ENCODE results near the gene SENP1.

SENP1 gene

DNA sequence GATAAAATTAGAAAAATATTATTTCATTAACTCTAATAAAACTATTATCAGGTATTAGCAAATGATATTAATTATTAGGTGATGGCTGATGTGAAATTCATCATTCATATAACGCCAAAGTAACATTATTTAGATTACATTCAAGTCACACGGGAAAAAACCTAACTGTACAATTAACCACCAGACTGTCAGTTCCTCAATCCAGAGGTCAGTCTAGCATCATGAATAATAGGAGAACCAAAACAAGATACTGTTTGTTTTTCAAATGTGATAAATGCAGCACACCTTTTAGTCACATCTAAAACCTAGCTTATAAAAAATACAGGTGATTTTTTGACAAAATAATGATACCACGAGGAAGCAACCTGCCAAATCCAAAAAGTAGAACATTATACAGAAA lies 19.6 kb downstream of the SENP1 start:
- H3K4me1 ChIP-seq (ENCODE audit: control insufficient read depth in 5 of 5, insufficient read depth in 5 of 5, low read length in 5 of 5): no peaks in the 10 kb centered on the region
- no peaks in the 10 kb centered on the region for H3K27me3 ChIP-seq (ENCODE audit: control insufficient read depth in 5 of 5, insufficient read depth in 4 of 5, low read length in 5 of 5)
- no peak overlapping the region for H3K27ac ChIP-seq (ENCODE audit: low read depth, low read length)
- no peak overlapping the region for H3K4me3 ChIP-seq (ENCODE audit: low read depth in 1 of 5, low read length in 5 of 5)
- peaks cover 23 to 67% (median 47%) of the 10 kb centered on the region in 5 donors for H3K36me3 ChIP-seq (ENCODE audit: control insufficient read depth in 5 of 5, insufficient read depth in 5 of 5, low read length in 5 of 5)
- H3K9ac ChIP-seq (ENCODE audit: low read length in 5 of 5): no peak overlapping the region
- H3K9me3 ChIP-seq (ENCODE audit: control insufficient read depth in 5 of 5, low read length in 5 of 5): no peaks in the 10 kb centered on the region

DNA sequence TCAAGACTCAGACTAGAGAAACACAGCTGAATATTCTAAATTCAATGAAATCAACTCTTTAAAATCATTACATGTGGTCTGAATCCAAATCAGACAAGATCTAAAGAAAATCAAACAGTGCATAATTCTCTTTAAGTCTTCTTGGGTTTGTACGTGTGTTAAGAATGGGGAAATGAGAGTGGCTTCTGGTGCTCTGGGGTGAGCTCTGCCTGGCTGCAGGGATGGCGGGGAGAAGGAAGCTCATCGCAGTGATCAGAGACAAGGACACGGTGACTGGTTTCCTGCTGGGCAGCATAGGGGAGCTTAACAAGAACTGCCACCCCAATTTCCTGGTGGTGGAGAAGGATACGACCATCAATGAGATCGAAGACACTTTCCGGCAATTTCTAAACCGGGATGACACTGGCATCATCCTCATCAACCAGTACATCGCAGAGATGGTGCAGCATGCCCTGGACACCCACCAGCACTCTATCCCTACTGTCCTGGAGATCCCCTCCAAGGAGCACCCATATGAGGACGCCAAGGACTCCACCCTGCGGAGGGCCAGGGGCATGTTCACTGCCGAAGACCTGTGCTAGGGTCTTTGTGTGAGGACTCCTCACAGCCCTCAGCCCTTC lies 20.9 kb downstream of the SENP1 start:
- Histone ChIP-seq H3K36me3 (ENCODE audit: control insufficient read depth in 5 of 5, insufficient read depth in 5 of 5, low read length in 5 of 5) (peaks cover 29 to 65% (median 41%) of the 10 kb centered on the region in 5 donors), H3K27ac (ENCODE audit: low read depth, low read length) (no peak overlapping the region), H3K9me3 (ENCODE audit: control insufficient read depth in 5 of 5, low read length in 5 of 5) (no peaks in the 10 kb centered on the region)

DNA sequence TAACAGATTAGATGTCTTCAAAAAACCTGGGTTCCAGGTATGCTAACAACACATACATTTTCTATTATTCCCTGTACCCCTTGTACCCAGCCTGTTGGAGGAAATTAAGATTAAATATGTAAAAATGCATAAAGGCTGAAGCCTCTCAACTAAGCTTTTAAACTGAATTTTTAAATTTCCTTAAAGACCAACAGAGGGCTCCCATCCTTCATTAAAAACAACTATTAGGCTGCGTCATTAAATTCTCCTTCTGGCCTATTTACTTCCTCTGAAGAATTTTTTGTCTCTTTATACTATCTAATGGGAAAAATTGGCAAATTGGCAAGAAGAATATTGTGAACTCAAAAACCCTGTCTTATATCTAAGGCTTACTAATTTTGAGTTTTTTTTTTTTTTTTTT lies 21.8 kb downstream of the SENP1 start:
- no peak overlapping the region for H3K4me3 ChIP-seq (ENCODE audit: low read depth in 1 of 5, low read length in 5 of 5)
- no peak overlapping the region for H3K27ac ChIP-seq (ENCODE audit: low read depth, low read length)
- H3K9ac ChIP-seq (ENCODE audit: low read length in 5 of 5): no peak overlapping the region
- H3K4me1 ChIP-seq (ENCODE audit: control insufficient read depth in 5 of 5, insufficient read depth in 5 of 5, low read length in 5 of 5): no peaks in the 10 kb centered on the region
- H3K36me3 ChIP-seq (ENCODE audit: control insufficient read depth in 5 of 5, insufficient read depth in 5 of 5, low read length in 5 of 5): peaks cover 32 to 62% (median 39%) of the 10 kb centered on the region in 5 donors
- no peaks in the 10 kb centered on the region for H3K9me3 ChIP-seq (ENCODE audit: control insufficient read depth in 5 of 5, low read length in 5 of 5)
- no peaks in the 10 kb centered on the region for H3K27me3 ChIP-seq (ENCODE audit: control insufficient read depth in 5 of 5, insufficient read depth in 4 of 5, low read length in 5 of 5)

More for the DNA sequence above, 20.9 kb downstream of the SENP1 start:
- Histone ChIP-seq H3K9ac (ENCODE audit: low read length in 5 of 5) (no peak overlapping the region), H3K4me1 (ENCODE audit: control insufficient read depth in 5 of 5, insufficient read depth in 5 of 5, low read length in 5 of 5) (no peaks in the 10 kb centered on the region), H3K27me3 (ENCODE audit: control insufficient read depth in 5 of 5, insufficient read depth in 4 of 5, low read length in 5 of 5) (no peaks in the 10 kb centered on the region), H3K4me3 (ENCODE audit: low read depth in 1 of 5, low read length in 5 of 5) (no peak overlapping the region)

DNA sequence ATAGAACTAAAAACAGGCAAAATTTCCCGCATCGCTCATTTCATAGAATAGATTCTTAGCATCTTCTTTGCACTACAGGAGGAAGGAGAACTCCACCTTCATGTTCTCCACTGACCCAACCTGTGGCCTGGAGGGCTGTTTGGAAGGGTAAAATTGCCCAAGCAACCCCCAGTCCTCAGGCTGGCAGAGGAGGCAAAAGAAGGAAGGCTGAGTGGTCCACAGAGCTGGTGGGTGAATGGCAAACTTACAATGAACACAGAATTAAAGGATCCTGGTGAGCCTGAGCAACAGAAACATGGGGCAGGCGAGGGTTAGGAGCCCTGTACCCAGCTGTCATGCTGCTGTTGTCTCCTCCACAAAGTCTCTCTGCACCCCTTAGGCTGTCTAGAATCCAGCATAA lies 25.1 kb downstream of the SENP1 start:
- Histone ChIP-seq H3K27me3 (ENCODE audit: control insufficient read depth in 5 of 5, insufficient read depth in 4 of 5, low read length in 5 of 5) (no peaks in the 10 kb centered on the region), H3K9me3 (ENCODE audit: control insufficient read depth in 5 of 5, low read length in 5 of 5) (no peaks in the 10 kb centered on the region), H3K27ac (ENCODE audit: low read depth, low read length) (no peak overlapping the region), H3K4me3 (ENCODE audit: low read depth in 1 of 5, low read length in 5 of 5) (no peak overlapping the region), H3K9ac (ENCODE audit: low read length in 5 of 5) (no peak overlapping the region), H3K4me1 (ENCODE audit: control insufficient read depth in 5 of 5, insufficient read depth in 5 of 5, low read length in 5 of 5) (peaks cover 0 to 3% (median 0%) of the 10 kb centered on the region in 5 donors), H3K36me3 (ENCODE audit: control insufficient read depth in 5 of 5, insufficient read depth in 5 of 5, low read length in 5 of 5) (peaks cover 17 to 35% (median 23%) of the 10 kb centered on the region in 5 donors)

DNA sequence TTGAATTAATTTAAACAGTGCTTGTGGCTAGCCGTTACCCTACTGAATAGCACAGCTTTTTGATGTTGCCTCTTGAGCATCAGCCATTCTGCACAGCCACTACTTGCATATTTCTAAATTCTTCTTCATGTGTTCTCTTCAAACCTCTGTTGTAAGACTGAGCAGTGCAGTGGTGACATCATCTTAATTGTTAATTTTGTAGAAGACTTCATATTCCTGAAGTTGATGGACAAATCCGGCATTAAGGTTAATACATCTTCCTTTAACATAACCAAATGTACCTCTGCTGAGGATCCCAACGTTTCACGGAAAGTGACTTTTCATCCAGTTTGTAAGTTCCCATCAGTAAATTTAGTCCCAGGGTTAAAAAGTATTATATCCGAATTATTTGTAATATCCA lies 25.6 kb downstream of the SENP1 start:
- Histone ChIP-seq H3K27me3 (ENCODE audit: control insufficient read depth in 5 of 5, insufficient read depth in 4 of 5, low read length in 5 of 5) (no peaks in the 10 kb centered on the region), H3K9me3 (ENCODE audit: control insufficient read depth in 5 of 5, low read length in 5 of 5) (no peaks in the 10 kb centered on the region), H3K36me3 (ENCODE audit: control insufficient read depth in 5 of 5, insufficient read depth in 5 of 5, low read length in 5 of 5) (peaks cover 12 to 29% (median 21%) of the 10 kb centered on the region in 5 donors), H3K9ac (ENCODE audit: low read length in 5 of 5) (no peak overlapping the region), H3K4me3 (ENCODE audit: low read depth in 1 of 5, low read length in 5 of 5) (no peak overlapping the region), H3K4me1 (ENCODE audit: control insufficient read depth in 5 of 5, insufficient read depth in 5 of 5, low read length in 5 of 5) (peaks cover 0 to 3% (median 0%) of the 10 kb centered on the region in 5 donors), H3K27ac (ENCODE audit: low read depth, low read length) (no peak overlapping the region)

DNA sequence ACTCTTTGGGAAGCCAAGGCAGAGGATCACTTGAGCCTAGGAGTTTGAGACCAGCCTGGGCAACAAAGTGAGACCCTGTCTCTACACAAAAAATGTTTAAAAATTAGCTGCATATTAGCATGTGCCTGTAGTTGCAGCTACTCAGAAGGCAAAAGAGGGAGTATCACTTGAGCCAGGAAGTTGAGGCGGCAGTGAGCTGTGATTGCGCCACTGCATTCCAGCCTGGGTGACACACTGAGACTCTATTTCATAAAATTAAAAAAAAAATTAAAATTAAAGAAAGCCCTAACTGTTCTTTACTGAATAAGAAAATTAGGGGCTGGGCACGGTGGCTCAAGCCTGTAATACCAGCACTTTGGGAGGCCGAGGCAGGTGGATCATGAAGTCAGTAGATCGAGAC lies 27.0 kb downstream of the SENP1 start:
- Histone ChIP-seq H3K4me3 (ENCODE audit: low read depth in 1 of 5, low read length in 5 of 5) (no peak overlapping the region), H3K27me3 (ENCODE audit: control insufficient read depth in 5 of 5, insufficient read depth in 4 of 5, low read length in 5 of 5) (no peaks in the 10 kb centered on the region), H3K4me1 (ENCODE audit: control insufficient read depth in 5 of 5, insufficient read depth in 5 of 5, low read length in 5 of 5) (peaks cover 0 to 3% (median 0%) of the 10 kb centered on the region in 5 donors), H3K9ac (ENCODE audit: low read length in 5 of 5) (no peak overlapping the region), H3K9me3 (ENCODE audit: control insufficient read depth in 5 of 5, low read length in 5 of 5) (no peaks in the 10 kb centered on the region), H3K27ac (ENCODE audit: low read depth, low read length) (no peak overlapping the region), H3K36me3 (ENCODE audit: control insufficient read depth in 5 of 5, insufficient read depth in 5 of 5, low read length in 5 of 5) (peaks cover 14 to 32% (median 26%) of the 10 kb centered on the region in 5 donors)

DNA sequence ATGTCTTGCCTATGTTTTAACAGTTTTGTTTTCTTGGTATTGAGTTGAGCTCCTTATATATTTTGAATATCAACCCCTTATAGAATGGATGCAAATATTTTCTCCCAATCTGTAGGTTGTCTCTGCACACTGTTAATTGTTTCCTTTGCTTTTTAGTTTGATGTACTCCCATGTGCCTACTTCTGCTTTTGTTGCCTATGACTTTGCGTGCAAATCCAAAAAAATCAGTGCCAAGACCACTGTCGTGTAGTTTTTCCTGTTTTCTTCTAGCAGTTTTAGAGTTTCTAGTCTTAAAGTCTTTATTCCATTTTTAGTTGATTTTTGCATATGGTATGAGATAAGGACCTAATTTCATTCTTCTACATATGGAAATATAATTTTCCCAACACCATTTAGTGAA lies 28.8 kb downstream of the SENP1 start:
- Histone ChIP-seq H3K36me3 (ENCODE audit: control insufficient read depth in 5 of 5, insufficient read depth in 5 of 5, low read length in 5 of 5) (peaks cover 26 to 35% (median 30%) of the 10 kb centered on the region in 5 donors), H3K27me3 (ENCODE audit: control insufficient read depth in 5 of 5, insufficient read depth in 4 of 5, low read length in 5 of 5) (no peaks in the 10 kb centered on the region), H3K9ac (ENCODE audit: low read length in 5 of 5) (no peak overlapping the region), H3K4me1 (ENCODE audit: control insufficient read depth in 5 of 5, insufficient read depth in 5 of 5, low read length in 5 of 5) (peaks cover 0 to 3% (median 0%) of the 10 kb centered on the region in 5 donors), H3K27ac (ENCODE audit: low read depth, low read length) (no peak overlapping the region), H3K4me3 (ENCODE audit: low read depth in 1 of 5, low read length in 5 of 5) (no peak overlapping the region), H3K9me3 (ENCODE audit: control insufficient read depth in 5 of 5, low read length in 5 of 5) (no peaks in the 10 kb centered on the region)

DNA sequence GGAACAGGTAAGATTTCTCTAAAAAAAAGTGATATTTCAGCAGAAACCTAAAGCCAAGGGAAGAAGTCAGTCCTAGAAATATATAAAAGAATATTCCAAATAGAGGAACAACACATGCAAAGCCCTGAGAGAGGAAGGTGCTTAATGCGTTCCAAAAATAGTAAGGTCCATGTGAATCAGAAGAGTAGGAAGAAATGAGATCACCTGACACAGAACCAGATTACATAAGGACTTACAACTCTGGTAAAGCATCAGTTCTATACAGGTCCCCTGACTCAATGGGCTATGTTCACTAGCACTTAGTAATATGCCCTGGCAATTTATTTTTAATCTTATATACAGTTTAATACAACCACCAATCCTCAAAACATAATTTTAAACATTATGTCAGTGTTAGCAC lies 30.0 kb downstream of the SENP1 start:
- Histone ChIP-seq H3K27ac (ENCODE audit: low read depth, low read length) (no peak overlapping the region), H3K27me3 (ENCODE audit: control insufficient read depth in 5 of 5, insufficient read depth in 4 of 5, low read length in 5 of 5) (no peaks in the 10 kb centered on the region), H3K4me3 (ENCODE audit: low read depth in 1 of 5, low read length in 5 of 5) (no peak overlapping the region), H3K9ac (ENCODE audit: low read length in 5 of 5) (no peak overlapping the region), H3K36me3 (ENCODE audit: control insufficient read depth in 5 of 5, insufficient read depth in 5 of 5, low read length in 5 of 5) (peaks cover 31 to 43% (median 34%) of the 10 kb centered on the region in 5 donors), H3K4me1 (ENCODE audit: control insufficient read depth in 5 of 5, insufficient read depth in 5 of 5, low read length in 5 of 5) (peaks cover 0 to 3% (median 0%) of the 10 kb centered on the region in 5 donors), H3K9me3 (ENCODE audit: control insufficient read depth in 5 of 5, low read length in 5 of 5) (no peaks in the 10 kb centered on the region)

DNA sequence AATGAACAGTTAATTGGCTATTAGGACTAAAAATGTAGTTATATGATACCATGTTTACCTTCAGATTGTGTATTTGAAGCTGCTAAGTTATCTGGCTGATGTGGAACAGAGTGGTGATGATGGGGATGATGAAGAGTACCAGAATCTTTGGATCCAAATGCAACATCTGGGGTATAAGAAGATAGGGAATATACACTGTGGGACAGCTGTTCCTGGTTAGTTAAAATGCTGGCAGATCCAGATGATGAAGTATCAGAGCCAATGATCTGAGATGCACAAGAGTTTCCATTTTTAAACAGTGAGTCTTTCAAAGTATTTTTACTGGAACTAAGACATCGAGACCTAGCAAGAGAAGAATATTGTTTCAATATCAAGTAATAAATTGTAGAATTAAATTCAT lies 31.6 kb downstream of the SENP1 start:
- no peak overlapping the region for H3K4me3 ChIP-seq (ENCODE audit: low read depth in 1 of 5, low read length in 5 of 5)
- peaks cover 0 to 3% (median 0%) of the 10 kb centered on the region in 5 donors for H3K4me1 ChIP-seq (ENCODE audit: control insufficient read depth in 5 of 5, insufficient read depth in 5 of 5, low read length in 5 of 5)
- no peaks in the 10 kb centered on the region for H3K27me3 ChIP-seq (ENCODE audit: control insufficient read depth in 5 of 5, insufficient read depth in 4 of 5, low read length in 5 of 5)
- no peak overlapping the region for H3K9ac ChIP-seq (ENCODE audit: low read length in 5 of 5)
- no peak overlapping the region for H3K27ac ChIP-seq (ENCODE audit: low read depth, low read length)
- peaks cover 36 to 51% (median 42%) of the 10 kb centered on the region in 5 donors for H3K36me3 ChIP-seq (ENCODE audit: control insufficient read depth in 5 of 5, insufficient read depth in 5 of 5, low read length in 5 of 5)
- no peaks in the 10 kb centered on the region for H3K9me3 ChIP-seq (ENCODE audit: control insufficient read depth in 5 of 5, low read length in 5 of 5)

DNA sequence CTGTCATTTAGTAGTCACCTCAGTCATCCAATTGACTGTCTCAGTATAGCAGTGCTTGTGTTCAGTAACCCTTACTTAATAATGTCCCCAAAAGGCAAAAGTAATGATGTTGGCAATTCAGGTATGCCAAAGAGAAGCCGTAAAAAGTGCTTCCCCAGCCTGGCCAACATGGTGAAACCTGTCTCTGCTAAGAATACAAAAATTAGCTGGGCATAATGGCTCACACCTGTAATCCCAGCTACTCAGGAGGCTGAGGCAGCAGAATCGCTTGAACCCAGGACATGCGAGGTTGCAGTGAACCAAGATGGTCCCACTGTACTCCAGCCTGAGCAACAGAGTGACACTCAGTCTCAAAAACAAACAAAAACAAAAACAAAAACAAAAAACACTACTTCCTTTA lies 33.6 kb downstream of the SENP1 start:
- H3K9me3 ChIP-seq (ENCODE audit: control insufficient read depth in 5 of 5, low read length in 5 of 5): no peaks in the 10 kb centered on the region
- no peak overlapping the region for H3K27ac ChIP-seq (ENCODE audit: low read depth, low read length)
- no peak overlapping the region for H3K4me3 ChIP-seq (ENCODE audit: low read depth in 1 of 5, low read length in 5 of 5)
- no peaks in the 10 kb centered on the region for H3K27me3 ChIP-seq (ENCODE audit: control insufficient read depth in 5 of 5, insufficient read depth in 4 of 5, low read length in 5 of 5)
- no peaks in the 10 kb centered on the region for H3K4me1 ChIP-seq (ENCODE audit: control insufficient read depth in 5 of 5, insufficient read depth in 5 of 5, low read length in 5 of 5)
- peaks cover 33 to 59% (median 45%) of the 10 kb centered on the region in 5 donors for H3K36me3 ChIP-seq (ENCODE audit: control insufficient read depth in 5 of 5, insufficient read depth in 5 of 5, low read length in 5 of 5)
- no peak overlapping the region for H3K9ac ChIP-seq (ENCODE audit: low read length in 5 of 5)

Measured in subcutaneous abdominal adipose tissue (tissue), 5 donors.